Measurements from ENCODE around the gene WDR45.

DNA sequence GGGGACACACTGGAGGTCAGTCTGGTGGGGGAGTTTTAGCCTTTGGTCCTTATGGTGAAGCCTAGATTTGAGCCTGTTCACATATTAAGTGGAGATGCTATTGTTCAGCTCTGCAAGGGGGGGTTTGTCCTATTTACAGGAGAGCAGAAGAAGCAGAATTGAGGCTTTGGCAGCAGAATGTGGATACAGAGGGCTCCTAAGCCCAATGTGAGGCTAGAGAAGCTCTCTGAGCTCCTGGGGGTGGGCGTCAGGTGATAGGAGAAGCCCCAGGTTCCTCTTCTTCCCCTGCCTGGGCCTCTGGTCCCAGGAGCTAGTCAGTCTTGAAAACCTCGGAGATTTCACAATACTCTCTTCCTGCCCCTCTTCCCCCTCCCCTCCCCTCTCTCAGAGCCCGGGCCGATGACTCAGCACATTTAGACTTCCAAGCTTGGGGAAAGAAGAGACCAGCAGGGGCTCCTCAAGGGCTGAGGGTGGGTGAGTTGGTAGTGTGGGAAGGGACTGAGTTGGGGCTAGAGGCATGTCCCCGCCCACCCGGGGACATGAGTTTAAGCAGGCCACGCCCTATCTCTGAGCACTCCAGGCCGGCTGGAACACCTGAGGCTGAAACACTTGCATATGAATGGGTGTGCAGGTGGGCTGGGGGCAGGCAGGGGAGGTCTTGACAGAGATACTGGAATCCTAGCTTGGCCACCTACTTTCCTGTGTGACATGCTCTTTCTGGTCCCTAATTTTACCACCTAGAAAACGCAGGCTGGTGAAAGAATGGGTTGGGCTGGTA is 39.9 kb downstream of the WDR45 start:
- TF ChIP-seq CTCF (IDR thresholded peaks at IDR 0.05) (no peak), POLR2AphosphoS5 (IDR thresholded peaks at IDR 0.05) (no peak)
